ENCODE measurements around the gene CYRIA. TPM values are rescaled to one million over a fixed set of nuclear protein-coding genes. Genes with fewer than 3 reads are reported as not detected.

CYRIA gene
- total RNA-seq, 6 experiments from 2014 or later: 1.6 to 6.3 (median 3.1) TPM

DNA sequence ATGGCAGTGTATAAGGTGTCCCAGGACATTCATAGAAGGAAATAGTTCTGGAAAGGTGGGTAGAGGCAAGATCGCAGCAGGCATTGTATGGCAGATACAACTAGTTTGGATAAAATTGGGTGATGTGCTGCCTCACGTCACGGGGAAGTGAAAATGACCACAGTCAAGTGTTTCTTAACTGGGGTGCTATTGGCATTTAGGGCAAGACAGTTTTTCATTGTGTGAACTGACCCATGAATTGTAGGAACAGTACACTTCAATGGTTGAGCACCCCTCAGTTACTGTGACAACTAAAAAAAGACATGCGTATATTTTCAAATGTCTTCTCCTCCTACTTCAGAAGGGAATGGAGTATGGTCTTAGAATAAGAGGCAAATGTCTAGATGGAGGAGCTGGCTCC lies 22.3 kb upstream of the CYRIA start:
- Histone ChIP-seq H3K4me3 (no peak overlapping the region), H3K27ac (no peak overlapping the region), H3K36me3 (no peaks in the 10 kb centered on the region), H3K9me3 (no peaks in the 10 kb centered on the region), H3K4me1 (no peaks in the 10 kb centered on the region), H3K27me3 (no peaks in the 10 kb centered on the region)
- WGBS (ENCODE audit: insufficient coverage, low coverage, low lambda C conversion rate, missing lambda C conversion rate): 90% methylated on average over 4 of the region's 4 CpGs
- ATAC-seq (no peak), DNase-seq (no peak)
- TF ChIP-seq CTCF (IDR thresholded peaks at IDR 0.05) (no peak), POLR2A (IDR thresholded peaks at IDR 0.05) (no peak)
- intact Hi-C loops (cut with DNase I): no loop called here

DNA sequence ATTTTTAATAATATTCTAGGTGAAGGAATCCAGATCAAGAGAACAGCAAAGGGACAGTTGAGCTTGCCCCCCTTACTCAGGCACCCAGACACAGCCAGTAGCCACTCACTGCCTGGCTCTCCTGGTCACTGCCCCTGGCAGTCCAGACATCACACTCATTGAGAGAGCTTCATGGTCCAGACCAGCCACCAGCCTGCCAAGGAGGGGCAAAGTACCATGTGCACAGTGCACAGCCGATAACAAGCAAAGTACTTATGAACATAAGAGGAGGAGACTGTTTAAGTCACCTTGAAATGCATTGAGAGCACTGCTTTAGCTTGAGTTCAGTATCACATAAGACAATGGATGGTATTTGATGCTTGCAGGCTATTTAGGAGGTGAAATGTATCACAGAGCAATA lies 21.6 kb upstream of the CYRIA start:
- 82% methylated on average over 1 of the region's 1 CpG for WGBS (ENCODE audit: insufficient coverage, low coverage, low lambda C conversion rate, missing lambda C conversion rate)
- no peak for TF ChIP-seq CTCF (IDR thresholded peaks at IDR 0.05)
- no peak for TF ChIP-seq POLR2A (IDR thresholded peaks at IDR 0.05)
- ATAC-seq: no peak

GRCh38 chr2:16686641-16687040 lies 21.0 kb upstream of the CYRIA start:
- Histone ChIP-seq H3K36me3 (no peaks in the 10 kb centered on the region), H3K4me1 (no peaks in the 10 kb centered on the region), H3K9me3 (no peaks in the 10 kb centered on the region), H3K4me3 (no peak overlapping the region), H3K27ac (no peak overlapping the region), H3K27me3 (no peaks in the 10 kb centered on the region)
- no peak for DNase-seq
- intact Hi-C loops (cut with DNase I): no loop called here
- no peak for TF ChIP-seq CTCF (IDR thresholded peaks at IDR 0.05)
- no peak for ATAC-seq
- 73% methylated on average over 1 of the region's 2 CpGs for WGBS (ENCODE audit: insufficient coverage, low coverage, low lambda C conversion rate, missing lambda C conversion rate)

More for the DNA sequence above, 21.6 kb upstream of the CYRIA start:
- no peak for DNase-seq
- H3K9me3 ChIP-seq: no peaks in the 10 kb centered on the region
- no peak overlapping the region for H3K27ac ChIP-seq
- no peaks in the 10 kb centered on the region for H3K27me3 ChIP-seq
- intact Hi-C loops (cut with DNase I): no loop called here
- no peaks in the 10 kb centered on the region for H3K4me1 ChIP-seq
- no peak overlapping the region for H3K4me3 ChIP-seq
- H3K36me3 ChIP-seq: no peaks in the 10 kb centered on the region

GRCh38 chr2:16685340-16685715 lies 19.7 kb upstream of the CYRIA start:
- DNase-seq (no peak), ATAC-seq (no peak)
- intact Hi-C loops (cut with DNase I): no loop called here
- TF ChIP-seq POLR2A (IDR thresholded peaks at IDR 0.05) (no peak), CTCF (IDR thresholded peaks at IDR 0.05) (no peak)
- no peak overlapping the region for H3K4me3 ChIP-seq
- no peaks in the 10 kb centered on the region for H3K9me3 ChIP-seq
- H3K27ac ChIP-seq: no peak overlapping the region
- H3K27me3 ChIP-seq: no peaks in the 10 kb centered on the region
- no peaks in the 10 kb centered on the region for H3K4me1 ChIP-seq
- no peaks in the 10 kb centered on the region for H3K36me3 ChIP-seq

DNA sequence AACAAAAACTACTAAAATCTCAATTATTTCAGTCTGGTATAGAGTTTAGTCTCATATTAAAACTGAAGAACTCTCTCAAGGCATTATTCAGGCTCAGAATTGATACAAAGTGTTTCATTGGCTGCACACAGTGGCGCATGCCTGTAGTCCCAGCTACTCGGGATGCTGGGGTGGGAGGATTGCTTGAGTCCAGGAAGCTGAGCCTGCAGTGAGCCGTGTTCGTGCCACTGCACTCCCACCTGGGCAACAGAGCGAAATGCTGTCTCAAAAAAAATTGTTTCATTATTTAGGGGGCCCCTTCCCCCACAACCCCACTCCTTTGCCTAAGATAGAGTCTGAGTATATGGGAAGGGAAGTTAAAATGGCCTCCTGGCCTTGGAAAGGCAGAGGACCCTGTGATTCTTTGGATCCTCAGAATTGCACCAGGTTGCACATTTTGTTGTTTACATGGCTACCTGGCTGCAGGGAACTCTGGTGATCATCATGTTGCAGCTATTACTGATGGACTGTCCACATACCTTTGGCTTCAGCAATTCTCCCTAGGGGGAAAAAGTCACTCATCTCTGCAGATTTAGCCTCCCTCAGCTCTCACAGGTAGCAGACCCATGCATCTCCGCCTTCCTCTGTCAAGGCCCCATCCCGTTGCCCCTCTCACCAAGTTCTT lies 19.2 kb upstream of the CYRIA start:
- H3K36me3 ChIP-seq: no peaks in the 10 kb centered on the region
- H3K27me3 ChIP-seq: no peaks in the 10 kb centered on the region
- no peaks in the 10 kb centered on the region for H3K9me3 ChIP-seq
- H3K4me3 ChIP-seq: no peak overlapping the region
- DNase-seq: no peak
- TF ChIP-seq CTCF (IDR thresholded peaks at IDR 0.05) (no peak), POLR2A (IDR thresholded peaks at IDR 0.05) (no peak)
- H3K4me1 ChIP-seq: no peaks in the 10 kb centered on the region
- ATAC-seq: no peak
- H3K27ac ChIP-seq: no peak overlapping the region
- 83% methylated on average over 7 of the region's 7 CpGs for WGBS (ENCODE audit: insufficient coverage, low coverage, low lambda C conversion rate, missing lambda C conversion rate)
- intact Hi-C loops (cut with DNase I): no loop called here
